Kidney (tissue), 14 donors: ENCODE data around the gene AOC1. TPM values are rescaled to one million over a fixed set of nuclear protein-coding genes. Genes with fewer than 3 reads are reported as not detected.

Experiments used
- DNase-seq, 5 donors: peaks; one replicate each; pipeline ENCODE4 v3.0.0-alpha.2; 2013 to 2020
- FAIRE-seq: peaks from 2 replicates; lab custom pipeline; 2012; peaks lifted over from hg19 to GRCh38; lab: Jason Lieb, UNC
- H3K27ac ChIP-seq, 2 donors: one replicate each; pipeline ENCODE4 v1.7.0; 2013; ENCODE audit warnings: low read depth in 2 of 2, low read length in 2 of 2, inconsistent platforms in 1 of 2
- H3K27me3 ChIP-seq: one replicate; pipeline ENCODE4 v1.7.1; 2013; ENCODE audit warnings: low read length, inconsistent platforms; ENCODE audit not compliant: control insufficient read depth, insufficient read depth
- H3K36me3 ChIP-seq, 3 donors: one replicate each; pipeline versions ENCODE4 v1.7.0 to v1.7.1; 2013; ENCODE audit warnings: low read length in 3 of 3, control low read depth in 1 of 3, inconsistent platforms in 1 of 3; ENCODE audit not compliant: insufficient read depth in 3 of 3, control insufficient read depth in 2 of 3
- H3K4me1 ChIP-seq, 3 donors: one replicate each; pipeline versions ENCODE4 v1.7.0 to v1.7.1; 2013; ENCODE audit warnings: low read length in 3 of 3, inconsistent platforms in 1 of 3, low read depth in 1 of 3; ENCODE audit not compliant: control insufficient read depth in 2 of 3, insufficient read depth in 2 of 3
- H3K4me3 ChIP-seq, 3 donors: one replicate each; pipeline versions ENCODE4 v1.7.0 to v1.8.1; 2013; ENCODE audit warnings: low read length in 3 of 3, control low read depth in 1 of 3, inconsistent platforms in 1 of 3
- H3K9ac ChIP-seq, 3 donors: one replicate each; pipeline versions ENCODE4 v1.7.0 to v1.7.1; 2013; ENCODE audit warnings: low read length in 3 of 3, control low read depth in 1 of 3, inconsistent platforms in 1 of 3
- H3K9me3 ChIP-seq, 3 donors: one replicate each; pipeline versions ENCODE4 v1.7.0 to v1.7.1; 2013; ENCODE audit warnings: low read length in 3 of 3, control low read depth in 1 of 3, inconsistent platforms in 1 of 3; ENCODE audit not compliant: control insufficient read depth in 2 of 3, insufficient read depth in 1 of 3
- intact Hi-C: fragments of 100-400 bp; cut with DNase I; formaldehyde crosslinking; loops from one replicate; pipeline ENCODE4 v1.11.1; 2022
- polyA plus RNA-seq: library from polyadenylated mRNA; stranded (reverse); fragments of 350-450 nt; fragmentation: Illumina TruSeq; extraction: RNeasy Lipid Tissue Mini Kit (QIAGEN cat#74804); gene quantifications from one replicate; pipeline ENCODE4 v1.2.3, GENCODE V29; 2014; ENCODE audit warnings: low read depth, low replicate concordance; ENCODE audit not compliant: insufficient read depth
- total RNA-seq: library from RNA; stranded (reverse); fragmentation: NEBNext Ultra II Directional; extraction: Animal tissue kit (Norgen Biotek cat#: 25700); gene quantifications from one replicate; pipeline ENCODE4 v1.2.1, GENCODE V29; 2021
- TF ChIP-seq, protein P1 (sequence below): IDR thresholded peaks from 3 replicates; pipeline ENCODE4 v1.5.1; 2012; ENCODE audit warnings: mild to moderate bottlenecking, moderate library complexity, borderline replicate concordance; ENCODE audit not compliant: insufficient read depth; ENCODE audit errors: extremely low read depth
- donor health status: control.
- donor health status: control.
- donor health status: control.
- donor health status: control.
- donor health status: control.
- donor health status: DM: yes; HTN: yes; CAD: no.
- donor health status: Normal renal cell carcinoma (clear cell type).

AOC1 gene
- total and polyA plus RNA-seq, 2 donors from 2014 or later = 99.1 to 170 TPM

DNA sequence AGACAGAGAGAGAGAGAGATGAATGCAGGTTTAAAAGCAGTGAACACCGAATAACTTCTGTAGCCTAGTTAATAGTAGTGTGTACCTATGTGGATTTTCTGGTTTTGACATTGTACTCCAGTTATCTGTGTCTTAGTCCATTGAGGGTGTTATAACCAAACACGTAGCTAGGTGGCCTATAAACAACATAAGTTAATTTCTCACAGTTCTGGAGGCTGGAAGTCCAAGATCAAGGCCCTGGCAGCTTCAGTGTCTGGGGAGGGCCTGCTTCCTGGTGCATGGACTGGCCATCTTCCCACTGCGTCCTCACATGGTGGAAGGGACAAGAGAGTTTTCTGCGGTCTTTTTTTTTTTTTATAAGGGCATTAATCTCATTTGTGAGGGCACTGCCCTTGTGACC lies 23.5 kb downstream of the AOC1 start:
- intact Hi-C loops = no loop called here
- peaks cover 0 to 2% (median 0%) of the 10 kb centered on the region in 3 donors for H3K4me1 ChIP-seq
- no peak overlapping the region for H3K4me3 ChIP-seq
- H3K36me3 ChIP-seq = no peaks in the 10 kb centered on the region
- DNase-seq = no peak
- no peak overlapping the region for H3K9ac ChIP-seq
- no peak for FAIRE-seq
- TF ChIP-seq, protein P1, sequence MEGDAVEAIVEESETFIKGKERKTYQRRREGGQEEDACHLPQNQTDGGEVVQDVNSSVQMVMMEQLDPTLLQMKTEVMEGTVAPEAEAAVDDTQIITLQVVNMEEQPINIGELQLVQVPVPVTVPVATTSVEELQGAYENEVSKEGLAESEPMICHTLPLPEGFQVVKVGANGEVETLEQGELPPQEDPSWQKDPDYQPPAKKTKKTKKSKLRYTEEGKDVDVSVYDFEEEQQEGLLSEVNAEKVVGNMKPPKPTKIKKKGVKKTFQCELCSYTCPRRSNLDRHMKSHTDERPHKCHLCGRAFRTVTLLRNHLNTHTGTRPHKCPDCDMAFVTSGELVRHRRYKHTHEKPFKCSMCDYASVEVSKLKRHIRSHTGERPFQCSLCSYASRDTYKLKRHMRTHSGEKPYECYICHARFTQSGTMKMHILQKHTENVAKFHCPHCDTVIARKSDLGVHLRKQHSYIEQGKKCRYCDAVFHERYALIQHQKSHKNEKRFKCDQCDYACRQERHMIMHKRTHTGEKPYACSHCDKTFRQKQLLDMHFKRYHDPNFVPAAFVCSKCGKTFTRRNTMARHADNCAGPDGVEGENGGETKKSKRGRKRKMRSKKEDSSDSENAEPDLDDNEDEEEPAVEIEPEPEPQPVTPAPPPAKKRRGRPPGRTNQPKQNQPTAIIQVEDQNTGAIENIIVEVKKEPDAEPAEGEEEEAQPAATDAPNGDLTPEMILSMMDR = peak; percentile 10
- H3K27ac ChIP-seq = no peak overlapping the region
- no peaks in the 10 kb centered on the region for H3K9me3 ChIP-seq
- no peaks in the 10 kb centered on the region for H3K27me3 ChIP-seq

DNA sequence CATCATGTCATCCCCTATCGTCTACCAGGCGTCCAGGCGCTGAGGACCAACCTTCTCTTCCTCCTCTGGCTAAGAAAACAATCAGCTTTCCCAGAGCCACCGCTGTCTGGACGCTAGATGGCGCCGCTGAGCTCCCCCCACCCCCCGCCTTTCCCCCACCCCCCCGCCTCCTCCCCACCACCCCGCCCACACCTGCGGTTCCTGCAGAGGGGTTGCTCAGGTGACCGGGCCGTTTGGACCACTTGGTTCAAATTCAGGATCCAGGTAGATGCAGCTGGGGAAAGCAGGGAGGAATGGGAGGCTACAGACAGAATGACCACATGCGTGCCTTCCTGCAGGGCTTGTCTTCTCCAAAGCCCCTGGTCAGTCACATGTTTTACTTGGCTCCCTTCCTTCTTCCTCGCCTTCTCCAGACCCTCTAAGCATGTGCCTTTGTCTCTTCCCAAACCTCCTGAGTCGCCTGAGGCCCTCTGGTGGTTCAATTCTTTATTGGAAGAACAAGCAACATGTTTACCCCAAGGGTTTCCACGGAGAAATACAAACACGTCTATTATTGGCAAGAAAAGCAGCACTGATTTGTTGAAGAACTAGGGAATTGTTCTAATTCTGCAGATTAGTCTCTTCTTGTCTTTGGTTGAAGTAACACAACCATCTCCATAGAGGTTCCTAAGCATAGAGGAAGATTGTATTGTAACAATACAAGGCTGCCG lies 24.7 kb downstream of the AOC1 start:
- Histone ChIP-seq H3K9ac (no peak overlapping the region), H3K36me3 (no peaks in the 10 kb centered on the region), H3K4me1 (peaks cover 0 to 2% (median 0%) of the 10 kb centered on the region in 3 donors), H3K4me3 (peak overlapping the region; percentile 13 to 53 (median 28)), H3K27me3 (no peaks in the 10 kb centered on the region), H3K9me3 (peaks cover 0 to 3% (median 0%) of the 10 kb centered on the region in 3 donors), H3K27ac (peak overlapping the region in 1 of 2 donors; percentile 51)
- TF ChIP-seq, protein P1 = peak; percentile 67
- FAIRE-seq (peak; percentile 32), DNase-seq (peak; percentile 82 to 97 (median 87))
- intact Hi-C loops = no loop called here

DNA sequence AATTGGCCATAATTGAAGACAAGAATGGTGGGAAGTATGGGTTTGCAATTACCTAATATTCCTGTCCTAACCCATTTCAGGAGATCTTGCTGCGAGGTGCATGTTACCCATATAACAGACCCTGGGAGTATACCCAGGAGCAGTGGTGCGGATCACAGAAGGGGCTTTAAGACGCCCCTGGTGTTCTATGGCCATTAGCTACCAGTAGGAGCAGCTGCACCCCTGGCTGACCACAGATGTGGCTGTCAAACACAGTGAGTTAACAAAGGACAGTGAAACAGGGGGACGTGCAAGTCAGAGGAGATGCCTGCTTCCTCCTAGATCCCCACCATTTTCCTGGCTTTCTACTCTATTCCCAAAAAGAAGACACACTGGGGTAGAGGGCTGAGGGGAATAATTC lies 25.2 kb downstream of the AOC1 start:
- FAIRE-seq (no peak), DNase-seq (peak in 1 of 5 donors; percentile 54)
- H3K36me3 ChIP-seq = no peaks in the 10 kb centered on the region
- no peaks in the 10 kb centered on the region for H3K27me3 ChIP-seq
- no peak overlapping the region for H3K9ac ChIP-seq
- intact Hi-C loops = no loop called here
- H3K9me3 ChIP-seq = peaks cover 0 to 3% (median 0%) of the 10 kb centered on the region in 3 donors
- H3K27ac ChIP-seq = no peak overlapping the region
- H3K4me1 ChIP-seq = peaks cover 0 to 2% (median 0%) of the 10 kb centered on the region in 3 donors
- no peak overlapping the region for H3K4me3 ChIP-seq
- TF ChIP-seq, protein P1 = no peak
